ENCODE results near the gene SLC5A7. TPM values are rescaled to one million over a fixed set of nuclear protein-coding genes. Genes with fewer than 3 reads are reported as not detected.

Gene SLC5A7
- total and polyA plus RNA-seq, 2 donors (not counting 3 experiments of a cell fraction or from before 2014, with no cell fraction given): not detected

DNA sequence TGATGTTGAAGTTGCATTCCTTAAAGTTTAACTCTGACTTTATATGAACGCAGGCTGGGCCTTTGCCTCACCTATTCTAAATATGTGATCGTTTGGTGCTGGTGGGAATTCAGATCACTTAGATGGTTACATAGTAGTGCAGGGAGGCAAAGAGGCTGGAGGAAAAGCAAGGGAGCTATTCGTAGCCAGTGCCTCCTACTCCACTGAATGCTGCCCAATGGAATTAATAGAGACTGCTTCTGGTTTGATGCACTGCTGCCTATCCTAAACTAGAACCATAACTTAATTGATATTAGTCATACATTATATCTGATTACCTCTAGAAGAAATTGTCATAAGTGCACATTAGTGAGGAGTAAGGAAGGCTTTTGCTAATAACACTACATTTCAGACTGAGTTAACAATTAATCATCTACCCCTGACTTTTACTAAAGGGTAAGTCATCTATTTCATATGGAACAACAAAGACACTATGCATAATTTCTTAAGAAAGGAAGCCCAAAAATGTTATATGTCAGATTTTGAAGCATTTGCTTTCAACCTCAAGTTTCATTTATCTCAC, 72.3 kb downstream of the SLC5A7 start:
- dilution Hi-C loops (cut with MboI; ENCODE audit: extremely low pct_ligation_motif_present, low sequenced_read_pairs): no loop called here

More for the DNA sequence above, 72.3 kb downstream of the SLC5A7 start:
- BruUV-seq (replicated peaks): no TSS peak
- H3K79me2 ChIP-seq (ENCODE audit: control insufficient read depth, insufficient read depth, low read length): no peaks in the 10 kb centered on the region
- no peaks in the 10 kb centered on the region for H3K9me3 ChIP-seq (replicated peaks; ENCODE audit: control insufficient read depth, insufficient read depth, low read length)
- no peaks in the 10 kb centered on the region for H4K20me1 ChIP-seq (replicated peaks; ENCODE audit: control insufficient read depth, extremely low read depth, insufficient read depth, low read length)
- H3K27ac ChIP-seq (ENCODE audit: insufficient read depth, low read depth, low read length): no peak overlapping the region
- ChIA-PET CTCF (no interaction called here), POLR2A (no interaction called here)
- TF ChIP-seq JUN (IDR thresholded peaks at IDR 0.05; ENCODE audit: borderline replicate concordance, insufficient read depth, insufficient read length, low read depth) (no peak), FOS (IDR thresholded peaks at IDR 0.05; ENCODE audit: borderline replicate concordance, insufficient read depth, low read length) (no peak), MYC (IDR thresholded peaks at IDR 0.05; ENCODE audit: low read depth, low read length) (no peak), POLR2AphosphoS5 (IDR thresholded peaks at IDR 0.05; ENCODE audit: insufficient read depth, low read depth, low read length) (no peak), GATA2 (IDR thresholded peaks at IDR 0.05; ENCODE audit: insufficient read depth, insufficient read length, low read depth, low read length) (no peak), POLR2A (IDR thresholded peaks at IDR 0.05; ENCODE audit: low read depth, low read length) (no peak), MAX (IDR thresholded peaks at IDR 0.05; ENCODE audit: insufficient read depth, insufficient read length) (no peak), CTCF (IDR thresholded peaks at IDR 0.05; ENCODE audit: extremely low read depth in 1 of 2, insufficient read depth in 1 of 2, low read depth in 1 of 2, low read length in 2 of 2) (no peak), EZH2 (IDR thresholded peaks at IDR 0.05; ENCODE audit: borderline replicate concordance, low read depth, low read length, severe bottlenecking) (no peak)
- no peak overlapping the region for H3K4me2 ChIP-seq (ENCODE audit: insufficient read depth, low read length)
- no peaks in the 10 kb centered on the region for H3K4me1 ChIP-seq (ENCODE audit: control insufficient read depth, extremely low read depth, insufficient read depth, low read length)
- H3K27me3 ChIP-seq (ENCODE audit: control insufficient read depth in 2 of 2, insufficient read depth in 2 of 2, low read length in 2 of 2): no peaks in the 10 kb centered on the region
- DNase-seq (ENCODE audit: low read depth, low spot score) (no peak), FAIRE-seq (no peak)
- H3K36me3 ChIP-seq (ENCODE audit: control insufficient read depth in 2 of 2, extremely low read depth in 1 of 2, insufficient read depth in 2 of 2, low read length in 2 of 2): no peaks in the 10 kb centered on the region
- no peak overlapping the region for H3K9ac ChIP-seq (replicated peaks; ENCODE audit: extremely low read depth, insufficient read depth, low read length)
- intact Hi-C loops (cut with micrococcal nuclease): no loop called here
- no peak overlapping the region for H2AFZ ChIP-seq (ENCODE audit: low read depth, low read length)
- H3K9me1 ChIP-seq (replicated peaks; ENCODE audit: control insufficient read depth, extremely low read depth, insufficient read depth, low read length): no peaks in the 10 kb centered on the region
- no peak overlapping the region for H3K4me3 ChIP-seq (replicated peaks in 1 of 3; ENCODE audit: insufficient read depth in 1 of 3, low read depth in 1 of 3, low read length in 3 of 3)

Data from endothelial cell of umbilical vein (primary cell).